Neural cell (in vitro differentiated cells): ENCODE results near the gene DNAJC10.

Experiments
- CTCF ChIP-seq: fragments of 450-650 bp; IDR thresholded peaks from 2 replicates; pipeline ENCODE4 v1.5.1; 2014; ENCODE audit warnings: antibody characterized with exemption, mild to moderate bottlenecking, moderate library complexity; ENCODE audit not compliant: poor library complexity, severe bottlenecking
- EP300 ChIP-seq: fragments of 450-650 bp; conservative IDR thresholded peaks from 2 replicates; pipeline ENCODE4 v1.6.1; 2014; ENCODE audit warnings: antibody characterized with exemption, mild to moderate bottlenecking, moderate library complexity; ENCODE audit not compliant: poor library complexity, severe bottlenecking
- EZH2 ChIP-seq: fragments of 200-600, 300-800 bp; shearing (Covaris generic), sonication (generic); IDR thresholded peaks from 2 replicates; pipeline ENCODE4 v1.6.1; 2014; ENCODE audit warnings: antibody characterized with exemption, low read length, borderline replicate concordance, mild to moderate bottlenecking; ENCODE audit not compliant: insufficient read depth, poor library complexity, severe bottlenecking
- MXI1 ChIP-seq: fragments of 450-650 bp; conservative IDR thresholded peaks from 2 replicates; pipeline ENCODE4 v1.6.1; 2014; ENCODE audit warnings: antibody characterized with exemption, mild to moderate bottlenecking; ENCODE audit not compliant: poor library complexity, severe bottlenecking
- POLR2AphosphoS5 ChIP-seq: IDR thresholded peaks from 2 replicates; pipeline ENCODE4 v1.6.1; 2012
- RAD21 ChIP-seq: fragments of 450-650 bp; conservative IDR thresholded peaks from 2 replicates; pipeline ENCODE4 v1.6.1; 2014; ENCODE audit warnings: antibody characterized with exemption, mild to moderate bottlenecking, moderate library complexity

DNA sequence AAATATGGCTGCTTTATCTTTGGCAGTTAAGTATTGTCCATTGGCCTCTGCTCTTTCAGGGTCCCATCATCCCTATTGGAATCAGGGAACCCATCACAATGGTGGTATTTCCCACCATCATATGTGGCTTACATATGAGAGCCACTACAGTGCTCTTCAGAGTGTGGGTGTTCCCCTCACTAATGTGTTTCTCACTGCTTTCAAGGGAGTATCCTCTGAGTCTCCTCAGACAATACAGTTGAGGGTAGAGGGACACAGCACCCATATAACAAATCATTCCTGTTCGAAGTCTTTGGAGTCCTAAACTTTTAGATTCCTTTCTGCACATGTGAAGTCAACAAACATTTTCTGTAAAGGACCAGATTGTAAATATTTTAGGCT lies 48.8 kb upstream of the DNAJC10 start:
- TF ChIP-seq CTCF (no peak), POLR2AphosphoS5 (no peak), RAD21 (no peak), EP300 (no peak), MXI1 (no peak), EZH2 (no peak)
